Neural progenitor cell (in vitro differentiated cells): ENCODE data around the gene CNTNAP2. TPM values are rescaled to one million over a fixed set of nuclear protein-coding genes. Genes with fewer than 3 reads are reported as not detected.

ENCODE experiments used
- DNase-seq: peaks from one replicate; pipeline ENCODE4 v3.0.0-alpha.2; 2016; ENCODE audit warnings: low spot score
- H2AFZ ChIP-seq: fragments of 200-600 bp; sonication (generic); replicated peaks from 2 replicates; pipeline ENCODE4 v1.6.1; 2016; ENCODE audit warnings: antibody characterized with exemption
- H3F3A ChIP-seq: fragments of 200-600 bp; sonication (generic); 2 replicates; pipeline ENCODE4 v1.6.1; 2016; ENCODE audit warnings: antibody characterized with exemption, low read depth
- H3K27ac ChIP-seq: fragments of 200-600 bp; sonication (generic); 2 replicates; pipeline ENCODE4 v1.5.1; 2016; ENCODE audit warnings: mild to moderate bottlenecking
- H3K27me3 ChIP-seq: fragments of 200-600 bp; sonication (generic); 2 replicates; pipeline ENCODE4 v1.6.1; 2016; ENCODE audit warnings: mild to moderate bottlenecking, moderate library complexity
- H3K36me3 ChIP-seq: fragments of 200-600 bp; sonication (generic); 2 replicates; pipeline ENCODE4 v1.5.1; 2016
- H3K4me1 ChIP-seq: fragments of 200-600 bp; sonication (generic); 2 replicates; pipeline ENCODE4 v1.6.1; 2016; ENCODE audit warnings: mixed run types
- H3K4me2 ChIP-seq: fragments of 200-600 bp; sonication (generic); 2 replicates; pipeline ENCODE4 v1.6.1; 2016
- H3K4me3 ChIP-seq: fragments of 200-600 bp; sonication (generic); 2 replicates; pipeline ENCODE4 v1.5.1; 2016
- H3K79me2 ChIP-seq: fragments of 200-600 bp; sonication (generic); 2 replicates; pipeline ENCODE4 v1.6.1; 2016; ENCODE audit warnings: low read depth
- H3K9ac ChIP-seq: fragments of 200-600 bp; sonication (generic); 2 replicates; pipeline ENCODE4 v1.6.1; 2016
- H3K9me3 ChIP-seq: fragments of 200-600 bp; sonication (generic); 2 replicates; pipeline ENCODE4 v1.5.1; 2016; ENCODE audit warnings: low read depth
- H4K20me1 ChIP-seq: fragments of 200-600 bp; sonication (generic); 2 replicates; pipeline ENCODE4 v1.6.1; 2016; ENCODE audit warnings: low read depth
- H3K27ac Mint-ChIP-seq: 3 replicates; pipeline ENCODE4 v1.8.0; 2021; ENCODE audit warnings: mixed read lengths
- H3K27me3 Mint-ChIP-seq: 2 replicates; pipeline ENCODE4 v1.8.0; 2022; ENCODE audit warnings: low read depth, mild to moderate bottlenecking, inconsistent platforms, moderate library complexity, mixed read lengths; ENCODE audit not compliant: insufficient read depth
- H3K36me3 Mint-ChIP-seq: 3 replicates; pipeline ENCODE4 v1.8.0; 2021; ENCODE audit warnings: mixed read lengths
- H3K4me1 Mint-ChIP-seq: 3 replicates; pipeline ENCODE4 v1.8.0; 2021; ENCODE audit warnings: mixed read lengths
- H3K4me3 Mint-ChIP-seq: 3 replicates; pipeline ENCODE4 v1.8.0; 2021; ENCODE audit warnings: mild to moderate bottlenecking, moderate library complexity, mixed read lengths
- H3K9me3 Mint-ChIP-seq: 3 replicates; pipeline ENCODE4 v1.8.0; 2020; ENCODE audit warnings: mixed read lengths
- CTCF ChIP-seq: fragments of 200-600 bp; sonication (generic); IDR thresholded peaks from 2 replicates; pipeline ENCODE4 v1.5.1; 2017; ENCODE audit warnings: antibody characterized with exemption, mild to moderate bottlenecking
- EZH2 ChIP-seq: fragments of 200-600 bp; sonication (generic); IDR thresholded peaks from 2 replicates; pipeline ENCODE4 v1.6.1; 2017; ENCODE audit warnings: antibody characterized with exemption, mild to moderate bottlenecking, moderate library complexity
- EZH2phosphoT487 ChIP-seq: fragments of 200-600 bp; sonication (generic); IDR thresholded peaks from 2 replicates; pipeline ENCODE4 v1.6.1; 2017; ENCODE audit warnings: antibody characterized with exemption
- total RNA-seq: library from RNA; depleted of rRNA; stranded (reverse); fragments of >200 nt; gene quantifications from 2 replicates; pipeline ENCODE4 v1.2.3, GENCODE V29; 2015; ENCODE audit warnings: low replicate concordance

CNTNAP2 gene
- total RNA-seq, 1 donor from 2014 or later, result 126 TPM

- TF ChIP-seq EZH2, result no peak
- no peak for TF ChIP-seq CTCF
- no peak for TF ChIP-seq EZH2phosphoT487
- H3K36me3 ChIP-seq, result no peaks in the 10 kb centered on the region
- no peak overlapping the region for H3K9ac ChIP-seq
- no peaks in the 10 kb centered on the region for H3F3A ChIP-seq
- H3K27ac ChIP-seq, result no peak overlapping the region
- Mint-ChIP-seq H3K4me3 (no peak overlapping the region), H3K9me3 (peaks cover 4% of the 10 kb centered on the region), H3K27ac (no peak overlapping the region), H3K4me1 (no peaks in the 10 kb centered on the region), H3K27me3 (peaks cover 2% of the 10 kb centered on the region), H3K36me3 (no peaks in the 10 kb centered on the region)
- H3K27me3 ChIP-seq, result no peaks in the 10 kb centered on the region
- no peaks in the 10 kb centered on the region for H3K4me1 ChIP-seq
- no peaks in the 10 kb centered on the region for H3K79me2 ChIP-seq
- no peaks in the 10 kb centered on the region for H3K9me3 ChIP-seq
- no peak overlapping the region for H3K4me2 ChIP-seq
- H3K4me3 ChIP-seq, result no peak overlapping the region
- H2AFZ ChIP-seq, result no peak overlapping the region
- DNase-seq, result no peak
- no peaks in the 10 kb centered on the region for H4K20me1 ChIP-seq
Measured at GRCh38 chr7:148433521-148434180, 2317.1 kb downstream of the CNTNAP2 start.

GRCh38 chr7:148434181-148434757 is 2317.7 kb downstream of the CNTNAP2 start:
- no peak for TF ChIP-seq CTCF
- no peak for TF ChIP-seq EZH2phosphoT487
- no peak for TF ChIP-seq EZH2
- no peak for DNase-seq
- Histone ChIP-seq H3F3A (no peaks in the 10 kb centered on the region), H3K27me3 (no peaks in the 10 kb centered on the region), H3K9me3 (no peaks in the 10 kb centered on the region), H3K4me1 (no peaks in the 10 kb centered on the region), H4K20me1 (no peaks in the 10 kb centered on the region), H3K79me2 (no peaks in the 10 kb centered on the region), H3K4me2 (no peak overlapping the region), H2AFZ (no peak overlapping the region), H3K4me3 (no peak overlapping the region), H3K36me3 (no peaks in the 10 kb centered on the region), H3K9ac (no peak overlapping the region), H3K27ac (no peak overlapping the region)
- Mint-ChIP-seq H3K36me3 (no peaks in the 10 kb centered on the region), H3K4me1 (no peaks in the 10 kb centered on the region), H3K27me3 (peaks cover 2% of the 10 kb centered on the region), H3K27ac (no peak overlapping the region), H3K4me3 (no peak overlapping the region), H3K9me3 (peaks cover 4% of the 10 kb centered on the region)

GRCh38 chr7:148434887-148435286 is 2318.3 kb downstream of the CNTNAP2 start:
- H3K4me2 ChIP-seq, result no peak overlapping the region
- Mint-ChIP-seq H3K4me1 (no peaks in the 10 kb centered on the region), H3K4me3 (no peak overlapping the region), H3K36me3 (no peaks in the 10 kb centered on the region), H3K27ac (no peak overlapping the region), H3K27me3 (peaks cover 2% of the 10 kb centered on the region), H3K9me3 (peaks cover 4% of the 10 kb centered on the region)
- H3K27ac ChIP-seq, result no peak overlapping the region
- H3K9ac ChIP-seq, result no peak overlapping the region
- H3K79me2 ChIP-seq, result no peaks in the 10 kb centered on the region
- no peaks in the 10 kb centered on the region for H3K36me3 ChIP-seq
- no peak for TF ChIP-seq EZH2
- TF ChIP-seq EZH2phosphoT487, result no peak
- no peak for TF ChIP-seq CTCF
- no peak overlapping the region for H3K4me3 ChIP-seq
- no peaks in the 10 kb centered on the region for H3K27me3 ChIP-seq
- H3F3A ChIP-seq, result no peaks in the 10 kb centered on the region
- H3K4me1 ChIP-seq, result no peaks in the 10 kb centered on the region
- no peaks in the 10 kb centered on the region for H4K20me1 ChIP-seq
- no peak overlapping the region for H2AFZ ChIP-seq
- no peak for DNase-seq
- no peaks in the 10 kb centered on the region for H3K9me3 ChIP-seq
